Stomach (tissue), 9 donors: ENCODE measurements around the gene TSPAN15. TPM values are rescaled to one million over a fixed set of nuclear protein-coding genes. Genes with fewer than 3 reads are reported as not detected.

Source experiments
- DNase-seq, 2 donors: peaks; one replicate each; pipeline versions ENCODE4 v3.0.0 to v3.0.0-alpha.2; 2013 to 2019
- H3K27ac ChIP-seq, 5 donors: fragments of 200-600 bp in 4 of 5; sonication (generic) in 4 of 5; one replicate each; pipeline ENCODE4 v1.5.1; 2013 to 2019; ENCODE audit warnings: mild to moderate bottlenecking in 1 of 5, moderate library complexity in 1 of 5
- H3K27me3 ChIP-seq, 3 donors: fragments of 200-600 bp; sonication (generic); one replicate each; pipeline ENCODE4 v1.5.1; 2017 to 2019; ENCODE audit warnings: mixed run types in 1 of 3
- H3K36me3 ChIP-seq, 4 donors: fragments of 200-600 bp; sonication (generic); 1 replicate in 3 of 4; 2 replicates in 1 of 4; pipeline ENCODE4 v1.5.1; 2016 to 2019
- H3K4me1 ChIP-seq, 4 donors: fragments of 200-600 bp; sonication (generic); one replicate each; pipeline ENCODE4 v1.5.1; 2016 to 2019
- H3K4me3 ChIP-seq, 4 donors: fragments of 200-600 bp; sonication (generic) in 3 of 4; one replicate each; pipeline ENCODE4 v1.5.1; 2016 to 2019; ENCODE audit warnings: mild to moderate bottlenecking in 1 of 4
- H3K9me3 ChIP-seq, 4 donors: fragments of 200-600 bp; sonication (generic); one replicate each; pipeline ENCODE4 v1.5.1; 2016 to 2019
- EP300 ChIP-seq: sonication (generic); formaldehyde crosslinking; IDR thresholded peaks from one replicate; pipeline ENCODE4 v1.6.1; 2017; ENCODE audit warnings: antibody characterized with exemption
- POLR2A ChIP-seq, 4 donors: fragments of 450-650 bp; IDR thresholded peaks; one replicate each; pipeline ENCODE4 v1.6.1; 2016; ENCODE audit warnings: antibody characterized with exemption in 4 of 4, control low read depth in 2 of 4, mild to moderate bottlenecking in 1 of 4, moderate library complexity in 1 of 4
- POLR2AphosphoS5 ChIP-seq, 3 donors: sonication (generic); formaldehyde crosslinking; IDR thresholded peaks; one replicate each; pipeline ENCODE4 v1.6.1; 2016; ENCODE audit warnings: antibody characterized with exemption in 3 of 3
- WGBS, 5 donors: extraction: QIAGEN DNeasy Blood & Tissue Kit in 3 of 5; methylation state at CpG; one replicate each; pipeline versions ENCODE4 v1.1.5 to v1.1.7; 2013 to 2018; 5-methylcytosine and 5-hydroxymethylcytosine counted together
- intact Hi-C: fragments of 100-400 bp; cut with DNase I; formaldehyde crosslinking; loops from one replicate; pipeline ENCODE4 v1.15.1; 2023; ENCODE audit warnings: low total_unique reads
- polyA plus RNA-seq, 3 donors: library from polyadenylated mRNA; stranded (reverse); fragments of 200-250 nt; gene quantifications; one replicate each; pipeline ENCODE4 v1.2.3, GENCODE V29; 2013
- total RNA-seq, 5 donors: library from RNA; depleted of rRNA; stranded (reverse); fragments of >200 nt; gene quantifications; one replicate each; pipeline versions ENCODE4 v1.1.0 to v1.2.3, GENCODE V29; 2014 to 2016
- TF ChIP-seq, protein P1 (sequence below), 7 experiments: fragments of 450-650 bp in 4 of 7; fragments of 200-600 bp in 3 of 7; sonication (generic) in 3 of 7; IDR thresholded peaks; one replicate each; pipeline ENCODE4 v1.5.1; 2016 to 2019; ENCODE audit warnings: antibody characterized with exemption in 7 of 7, control low read depth in 2 of 7, mild to moderate bottlenecking in 1 of 7
- donor health status: healthy with polysubstance abuse.
- donor health status: Bipolar disorder and iron deficiency.
- donor health status: healthy.

TSPAN15 gene
- total and polyA plus RNA-seq, 8 donors: 23.5 to 153 (median 74.5) TPM

DNA sequence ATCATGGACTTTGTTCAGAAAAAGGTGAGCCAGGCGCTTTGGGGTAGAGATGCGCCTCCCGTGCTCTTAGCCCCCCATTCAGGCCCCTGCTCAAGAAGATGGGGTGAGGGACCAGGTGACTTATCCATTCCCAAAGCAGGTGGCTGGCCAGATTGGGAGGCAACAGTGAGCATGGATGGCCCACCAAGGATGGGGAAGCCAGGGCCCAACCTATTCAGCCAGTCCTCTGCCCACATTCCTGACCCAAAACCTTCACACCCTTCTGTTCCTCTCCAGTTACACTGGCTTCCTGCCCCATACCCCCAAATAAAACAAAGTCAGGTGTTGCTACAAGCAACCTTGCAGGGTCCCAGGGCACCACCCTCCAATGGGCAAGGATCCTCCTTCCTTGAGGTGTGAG, 44.4 kb downstream of the TSPAN15 start:
- H3K4me1 ChIP-seq: peaks cover 24 to 93% (median 60%) of the 10 kb centered on the region in 4 donors

DNA sequence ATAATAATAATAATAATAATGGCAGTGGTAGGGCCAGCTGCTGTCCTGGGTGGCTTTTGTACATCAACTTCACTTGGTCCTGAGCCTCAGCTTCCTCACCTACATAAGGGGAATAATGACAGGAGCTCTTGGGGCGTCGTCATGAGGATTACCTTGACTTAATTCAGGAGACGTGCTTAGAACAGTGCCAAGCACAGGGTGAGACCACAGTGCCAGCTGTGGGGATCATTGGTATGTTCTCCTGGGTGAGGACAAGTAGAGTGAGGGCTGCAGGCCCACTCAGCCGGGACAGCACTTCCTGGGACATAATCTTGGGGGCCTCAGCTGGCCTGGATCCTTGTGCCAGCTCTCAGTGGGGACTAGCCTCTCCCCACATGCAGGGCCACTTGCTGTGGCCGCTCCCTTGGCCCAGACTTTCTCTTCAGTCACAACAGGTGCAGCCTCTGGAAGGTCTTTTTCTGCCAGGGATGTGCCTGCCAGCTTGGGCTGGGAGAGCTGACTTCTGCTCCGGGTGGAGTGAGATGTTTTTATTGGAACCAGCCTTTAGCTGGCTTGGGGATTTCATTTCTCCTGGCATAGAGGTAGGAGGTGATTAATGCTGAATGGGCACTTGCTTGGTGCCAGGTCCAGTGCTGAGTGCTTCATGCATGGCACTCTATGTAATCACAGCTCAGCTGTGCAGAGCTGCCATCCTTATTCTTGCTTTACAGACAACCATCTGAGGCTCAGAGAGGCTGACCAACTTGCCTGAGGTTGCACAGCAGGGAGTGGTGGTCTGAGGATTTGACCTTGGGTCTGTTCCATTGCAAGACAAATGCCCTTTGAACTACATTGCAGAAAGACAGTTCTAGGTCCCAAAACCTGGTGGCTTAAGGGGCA, 45.3 kb downstream of the TSPAN15 start:
- intact Hi-C loops: no loop called here
- peaks cover 24 to 90% (median 60%) of the 10 kb centered on the region in 4 donors for H3K4me1 ChIP-seq

More for the DNA sequence above, 44.4 kb downstream of the TSPAN15 start:
- Histone ChIP-seq H3K27me3 (no peaks in the 10 kb centered on the region), H3K36me3 (peaks cover 0 to 65% (median 41%) of the 10 kb centered on the region in 4 donors), H3K27ac (peak overlapping the region in 3 of 5 donors; percentile 4 to 76 (median 73)), H3K9me3 (no peaks in the 10 kb centered on the region), H3K4me3 (no peak overlapping the region)
- intact Hi-C loops: no loop called here
- WGBS, 5 donors: 94 to 100% (median 97%) methylated on average over 3 of the region's 3 CpGs
- TF ChIP-seq POLR2A (IDR thresholded peaks at IDR 0.05): no peak
- no peak for TF ChIP-seq EP300
- TF ChIP-seq POLR2AphosphoS5 (IDR thresholded peaks at IDR 0.05): no peak
- TF ChIP-seq, protein P1, sequence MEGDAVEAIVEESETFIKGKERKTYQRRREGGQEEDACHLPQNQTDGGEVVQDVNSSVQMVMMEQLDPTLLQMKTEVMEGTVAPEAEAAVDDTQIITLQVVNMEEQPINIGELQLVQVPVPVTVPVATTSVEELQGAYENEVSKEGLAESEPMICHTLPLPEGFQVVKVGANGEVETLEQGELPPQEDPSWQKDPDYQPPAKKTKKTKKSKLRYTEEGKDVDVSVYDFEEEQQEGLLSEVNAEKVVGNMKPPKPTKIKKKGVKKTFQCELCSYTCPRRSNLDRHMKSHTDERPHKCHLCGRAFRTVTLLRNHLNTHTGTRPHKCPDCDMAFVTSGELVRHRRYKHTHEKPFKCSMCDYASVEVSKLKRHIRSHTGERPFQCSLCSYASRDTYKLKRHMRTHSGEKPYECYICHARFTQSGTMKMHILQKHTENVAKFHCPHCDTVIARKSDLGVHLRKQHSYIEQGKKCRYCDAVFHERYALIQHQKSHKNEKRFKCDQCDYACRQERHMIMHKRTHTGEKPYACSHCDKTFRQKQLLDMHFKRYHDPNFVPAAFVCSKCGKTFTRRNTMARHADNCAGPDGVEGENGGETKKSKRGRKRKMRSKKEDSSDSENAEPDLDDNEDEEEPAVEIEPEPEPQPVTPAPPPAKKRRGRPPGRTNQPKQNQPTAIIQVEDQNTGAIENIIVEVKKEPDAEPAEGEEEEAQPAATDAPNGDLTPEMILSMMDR (IDR thresholded peaks at IDR 0.05): no peak
- DNase-seq: no peak

GRCh38 chr10:69497231-69497561, 45.9 kb downstream of the TSPAN15 start:
- Histone ChIP-seq H3K9me3 (no peaks in the 10 kb centered on the region), H3K4me1 (peaks cover 24 to 88% (median 57%) of the 10 kb centered on the region in 4 donors), H3K4me3 (no peak overlapping the region), H3K27me3 (no peaks in the 10 kb centered on the region), H3K36me3 (peaks cover 0 to 69% (median 55%) of the 10 kb centered on the region in 4 donors), H3K27ac (peak overlapping the region in 3 of 5 donors; percentile 46 to 65 (median 64))
- DNase-seq: peak in 1 of 2 donors; percentile 17
- TF ChIP-seq, protein P1 (IDR thresholded peaks at IDR 0.05): no peak
- TF ChIP-seq POLR2AphosphoS5 (IDR thresholded peaks at IDR 0.05) (no peak), POLR2A (IDR thresholded peaks at IDR 0.05) (no peak)
- WGBS, 5 donors: 69 to 86% (median 76%) methylated on average over 5 of the region's 5 CpGs
- intact Hi-C loops: no loop called here

More for the DNA sequence above, 45.3 kb downstream of the TSPAN15 start:
- WGBS, 5 donors: 66 to 77% (median 73%) methylated on average over 5 to 6 of the region's 6 CpGs
- Histone ChIP-seq H3K27me3 (no peaks in the 10 kb centered on the region), H3K4me3 (no peak overlapping the region), H3K36me3 (peaks cover 0 to 68% (median 49%) of the 10 kb centered on the region in 4 donors), H3K9me3 (no peaks in the 10 kb centered on the region), H3K27ac (peak overlapping the region in 3 of 5 donors; percentile 46 to 73 (median 65))
- DNase-seq: no peak
- TF ChIP-seq EP300 (no peak), POLR2AphosphoS5 (IDR thresholded peaks at IDR 0.05) (peak in 1 of 3 donors; percentile 55)

GRCh38 chr10:69497611-69498390, 46.5 kb downstream of the TSPAN15 start:
- no peak for DNase-seq
- intact Hi-C loops: no loop called here
- Histone ChIP-seq H3K4me1 (peaks cover 22 to 82% (median 54%) of the 10 kb centered on the region in 4 donors), H3K9me3 (no peaks in the 10 kb centered on the region), H3K36me3 (peaks cover 0 to 71% (median 61%) of the 10 kb centered on the region in 4 donors), H3K27me3 (no peaks in the 10 kb centered on the region), H3K27ac (peak overlapping the region in 3 of 5 donors; percentile 46 to 65 (median 64)), H3K4me3 (no peak overlapping the region)
- TF ChIP-seq, protein P1 (IDR thresholded peaks at IDR 0.05): no peak
- TF ChIP-seq EP300 (no peak), POLR2AphosphoS5 (IDR thresholded peaks at IDR 0.05) (no peak), POLR2A (IDR thresholded peaks at IDR 0.05) (no peak)
- 67 to 79% (median 75%) methylated on average over 11 of the region's 11 CpGs for WGBS, 5 donors
